Inferior parietal cortex (tissue), 1 donor: Measurements from ENCODE around the gene MMRN2.

Experiments used
- DNase-seq: peaks from one replicate; pipeline ENCODE4 v3.0.0-alpha.2; 2016; ENCODE audit errors: extremely low spot score

Gene MMRN2

GRCh38 chr10:86970162-86970981 is 13.0 kb upstream of the MMRN2 start:
- no peak for DNase-seq

- DNase-seq, result no peak
Observed at GRCh38 chr10:86969421-86970041, 12.1 kb upstream of the MMRN2 start.

- DNase-seq, result no peak
Observed at GRCh38 chr10:86968994-86969355, 11.6 kb upstream of the MMRN2 start.

GRCh38 chr10:86968271-86968993 is 11.0 kb upstream of the MMRN2 start, which contains the start of gene ADIRF:
TSS of gene ADIRF (plus strand) at chr10:86968482. CDS start at chr10:86968545, 63 bp downstream.
- no peak for DNase-seq

GRCh38 chr10:86967481-86967941 is 10.1 kb upstream of the MMRN2 start:
- no peak for DNase-seq

- no peak for DNase-seq
Observed at GRCh38 chr10:86965986-86966654, 8.7 kb upstream of the MMRN2 start.

- no peak for DNase-seq
Observed at GRCh38 chr10:86964847-86965190, 7.4 kb upstream of the MMRN2 start.

GRCh38 chr10:86964061-86964846 is 6.8 kb upstream of the MMRN2 start:
- no peak for DNase-seq

GRCh38 chr10:86963341-86963919 is 6.0 kb upstream of the MMRN2 start:
- DNase-seq, result no peak

GRCh38 chr10:86962981-86963310 is 5.5 kb upstream of the MMRN2 start:
- DNase-seq, result no peak

- DNase-seq, result no peak
Observed at GRCh38 chr10:86962136-86962980, 4.9 kb upstream of the MMRN2 start.

- DNase-seq, result no peak
Observed at GRCh38 chr10:86961481-86962091, 4.2 kb upstream of the MMRN2 start.

GRCh38 chr10:86960863-86961434 is 3.5 kb upstream of the MMRN2 start:
- DNase-seq, result no peak

GRCh38 chr10:86960003-86960862 is 2.8 kb upstream of the MMRN2 start:
- DNase-seq, result peak; percentile 47

- no peak for DNase-seq
Observed at GRCh38 chr10:86959737-86960002, 2.3 kb upstream of the MMRN2 start.

- DNase-seq, result no peak
Observed at GRCh38 chr10:86958901-86959736, 1.7 kb upstream of the MMRN2 start.

GRCh38 chr10:86958116-86958900 is 893 bp upstream of the MMRN2 start, which contains the start of gene SNCG:
TSS of gene SNCG (plus strand) at chr10:86958599. CDS start at chr10:86958698, 99 bp downstream.
- DNase-seq, result no peak
